Astrocyte of the cerebellum (primary cell): ENCODE measurements around the gene GABPB1.

Source experiments
- DNase-seq: peaks from one replicate; pipeline ENCODE4 v3.0.0-alpha.2; 2011; ENCODE audit warnings: low read depth
- H3K4me3 ChIP-seq: 2 replicates; pipeline ENCODE4 v1.5.1; 2011; ENCODE audit warnings: mild to moderate bottlenecking, low read depth, low read length, moderate library complexity
- CTCF ChIP-seq: IDR thresholded peaks from 2 replicates; pipeline ENCODE4 v1.5.1; 2012; ENCODE audit warnings: low read length, low read depth, moderate library complexity, mild to moderate bottlenecking; ENCODE audit errors: missing control alignments
- in situ Hi-C: cut with HindIII; loops from 2 replicates; pipeline ENCODE4 v1.10.0; 2017; ENCODE audit warnings: low sequenced_read_pairs

Gene GABPB1

GRCh38 chr15:50287324-50288116, 67.5 kb downstream of the GABPB1 start:
- no peak for DNase-seq
- in situ Hi-C loops: no loop called here

GRCh38 chr15:50281427-50281826, 73.6 kb downstream of the GABPB1 start:
- TF ChIP-seq CTCF: no peak
- no peak overlapping the region for H3K4me3 ChIP-seq
- in situ Hi-C loops: no loop called here
- DNase-seq: no peak

More at GRCh38 chr15:50287324-50288116, 67.5 kb downstream of the GABPB1 start:
- H3K4me3 ChIP-seq: no peak overlapping the region
- no peak for TF ChIP-seq CTCF

GRCh38 chr15:50280271-50280670, 74.7 kb downstream of the GABPB1 start:
- TF ChIP-seq CTCF: no peak
- H3K4me3 ChIP-seq: no peak overlapping the region
- in situ Hi-C loops: no loop called here
- DNase-seq: peak; percentile 9

GRCh38 chr15:50278496-50278895, 76.5 kb downstream of the GABPB1 start:
- no peak for DNase-seq
- no peak for TF ChIP-seq CTCF
- in situ Hi-C loops: no loop called here
- H3K4me3 ChIP-seq: no peak overlapping the region

GRCh38 chr15:50277370-50277769, 77.6 kb downstream of the GABPB1 start:
- no peak for TF ChIP-seq CTCF
- in situ Hi-C loops: no loop called here
- no peak overlapping the region for H3K4me3 ChIP-seq
- DNase-seq: no peak

GRCh38 chr15:50275908-50276307, 79.1 kb downstream of the GABPB1 start:
- H3K4me3 ChIP-seq: no peak overlapping the region
- in situ Hi-C loops: no loop called here
- no peak for DNase-seq
- no peak for TF ChIP-seq CTCF

GRCh38 chr15:50275091-50275490, 79.9 kb downstream of the GABPB1 start:
- no peak for TF ChIP-seq CTCF
- in situ Hi-C loops: no loop called here
- DNase-seq: no peak
- H3K4me3 ChIP-seq: no peak overlapping the region
